ENCODE data around the gene CYP4F11. TPM values are rescaled to one million over a fixed set of nuclear protein-coding genes. Genes with fewer than 3 reads are reported as not detected.
"Not testable (repeated sequence)": the region's sequence is repeated elsewhere in the genome, so short reads cannot be mapped to it uniquely, and the experiment has no call there.

CYP4F11 gene
- total RNA-seq, 2 donors from 2014 or later: 12.7 to 20.8 TPM

- no peaks in the 10 kb centered on the region for H3K27me3 ChIP-seq (replicated peaks; ENCODE audit: insufficient read depth)
- no peaks in the 10 kb centered on the region for H3K9me3 ChIP-seq
- no peaks in the 10 kb centered on the region for H3K4me1 ChIP-seq (replicated peaks)
- intact Hi-C loops (cut with DNase I): no loop called here
- no peak for TF ChIP-seq POLR2AphosphoS5 (IDR thresholded peaks at IDR 0.05)
- DNase-seq (ENCODE audit: low spot score): no peak
- 72% methylated on average over 7 of the region's 7 CpGs for WGBS
- H3K36me3 ChIP-seq: no peaks in the 10 kb centered on the region
- no peak overlapping the region for H3K4me3 ChIP-seq
- no peak overlapping the region for H3K27ac ChIP-seq
Measured at GRCh38 chr19:15893477-15893876, 40.9 kb downstream of the CYP4F11 start.

- intact Hi-C loops (cut with DNase I): no loop called here
- no peaks in the 10 kb centered on the region for H3K27me3 ChIP-seq (replicated peaks; ENCODE audit: insufficient read depth)
- 85% methylated on average over 6 of the region's 6 CpGs for WGBS
Measured at GRCh38 chr19:15892012-15892411, 42.3 kb downstream of the CYP4F11 start.

GRCh38 chr19:15891434-15891833 is 42.9 kb downstream of the CYP4F11 start:
- H3K27ac ChIP-seq: no peak overlapping the region
- H3K27me3 ChIP-seq (replicated peaks; ENCODE audit: insufficient read depth): no peaks in the 10 kb centered on the region
- no peaks in the 10 kb centered on the region for H3K36me3 ChIP-seq
- H3K9me3 ChIP-seq: no peaks in the 10 kb centered on the region
- no peaks in the 10 kb centered on the region for H3K4me1 ChIP-seq (replicated peaks)
- no peak for TF ChIP-seq POLR2AphosphoS5 (IDR thresholded peaks at IDR 0.05)
- TF ChIP-seq POLR2A (IDR thresholded peaks at IDR 0.05): no peak
- TF ChIP-seq CTCF (IDR thresholded peaks at IDR 0.05): no peak
- no peak for DNase-seq (ENCODE audit: low spot score)
- H3K4me3 ChIP-seq: no peak overlapping the region
- 75% methylated on average over 6 of the region's 6 CpGs for WGBS
- intact Hi-C loops (cut with DNase I): no loop called here

More at GRCh38 chr19:15892012-15892411, 42.3 kb downstream of the CYP4F11 start:
- Histone ChIP-seq H3K4me1 (replicated peaks) (no peaks in the 10 kb centered on the region), H3K4me3 (no peak overlapping the region), H3K27ac (no peak overlapping the region), H3K36me3 (no peaks in the 10 kb centered on the region), H3K9me3 (no peaks in the 10 kb centered on the region)
- TF ChIP-seq CTCF (IDR thresholded peaks at IDR 0.05): no peak
- TF ChIP-seq POLR2AphosphoS5 (IDR thresholded peaks at IDR 0.05): no peak
- TF ChIP-seq POLR2A (IDR thresholded peaks at IDR 0.05): no peak
- DNase-seq (ENCODE audit: low spot score): no peak

GRCh38 chr19:15889339-15889738 is 45.0 kb downstream of the CYP4F11 start:
- H3K27ac ChIP-seq; intact Hi-C loops (cut with DNase I); H3K4me1 ChIP-seq (replicated peaks); H3K9me3 ChIP-seq; DNase-seq (ENCODE audit: low spot score); H3K4me3 ChIP-seq; H3K27me3 ChIP-seq (replicated peaks; ENCODE audit: insufficient read depth); H3K36me3 ChIP-seq: not testable (repeated sequence)
- 82% methylated on average over 9 of the region's 9 CpGs for WGBS

GRCh38 chr19:15885919-15886318 is 48.4 kb downstream of the CYP4F11 start:
- no peak for DNase-seq (ENCODE audit: low spot score)
- intact Hi-C loops (cut with DNase I): no loop called here
- Histone ChIP-seq H3K4me1 (replicated peaks) (no peaks in the 10 kb centered on the region), H3K27ac (no peak overlapping the region), H3K4me3 (no peak overlapping the region), H3K27me3 (replicated peaks; ENCODE audit: insufficient read depth) (no peaks in the 10 kb centered on the region), H3K9me3 (no peaks in the 10 kb centered on the region), H3K36me3 (no peaks in the 10 kb centered on the region)
- WGBS: 86% methylated on average over 7 of the region's 7 CpGs
- TF ChIP-seq POLR2A (IDR thresholded peaks at IDR 0.05): no peak
- no peak for TF ChIP-seq CTCF (IDR thresholded peaks at IDR 0.05)

DNA sequence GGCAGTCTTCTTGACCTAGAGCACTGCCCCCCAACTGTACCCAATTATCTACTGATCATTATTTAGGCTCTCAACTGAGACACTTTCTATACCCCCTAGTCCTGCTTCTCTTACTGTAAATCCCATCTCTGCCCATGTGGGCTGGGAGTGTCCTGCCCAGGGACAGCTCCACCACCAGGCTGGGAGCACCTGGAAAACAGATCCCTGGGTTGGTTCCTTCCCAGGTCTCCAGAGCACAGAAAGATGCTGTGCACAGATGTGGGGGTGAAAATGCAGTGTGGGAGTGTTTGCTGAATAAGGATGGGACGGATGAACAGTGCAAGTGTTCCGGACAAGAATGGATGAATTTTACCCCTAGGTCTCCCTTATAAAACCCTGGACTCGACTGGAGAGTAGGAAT is 49.2 kb downstream of the CYP4F11 start:
- H3K36me3 ChIP-seq: no peaks in the 10 kb centered on the region
- no peaks in the 10 kb centered on the region for H3K4me1 ChIP-seq (replicated peaks)
- no peaks in the 10 kb centered on the region for H3K27me3 ChIP-seq (replicated peaks; ENCODE audit: insufficient read depth)
- H3K9me3 ChIP-seq: no peaks in the 10 kb centered on the region
- H3K4me3 ChIP-seq: no peak overlapping the region
- TF ChIP-seq CTCF (IDR thresholded peaks at IDR 0.05) (no peak), POLR2A (IDR thresholded peaks at IDR 0.05) (no peak), POLR2AphosphoS5 (IDR thresholded peaks at IDR 0.05) (no peak)
- H3K27ac ChIP-seq: no peak overlapping the region
- intact Hi-C loops (cut with DNase I): no loop called here
- 72% methylated on average over 3 of the region's 3 CpGs for WGBS
- no peak for DNase-seq (ENCODE audit: low spot score)

GRCh38 chr19:15883329-15883728 is 51.0 kb downstream of the CYP4F11 start:
- DNase-seq (ENCODE audit: low spot score); H3K9me3 ChIP-seq; H3K4me1 ChIP-seq (replicated peaks); intact Hi-C loops (cut with DNase I); H3K27me3 ChIP-seq (replicated peaks; ENCODE audit: insufficient read depth); H3K36me3 ChIP-seq; H3K4me3 ChIP-seq; H3K27ac ChIP-seq: not testable (repeated sequence)
- WGBS: 60% methylated on average over 3 of the region's 3 CpGs

Measured in prostate gland (tissue), 2 donors.